OCI-LY7 (cell line): ENCODE results near the gene MARK3. TPM values are rescaled to one million over a fixed set of nuclear protein-coding genes. Genes with fewer than 3 reads are reported as not detected.

Source experiments
- BruUV-seq: library from RNA; stranded (reverse); fragments of 400-500 nt; replicated peaks from 2 replicates; lab custom pipeline; 2021; lab: Mats Ljungman, UMichigan
- CTCF ChIA-PET: fragments of 300-600 bp; sonication (Branson Sonifier 250); formaldehyde crosslinking; loops from one replicate; lab custom pipeline; 2022; ENCODE audit warnings: antibody characterized with exemption; ENCODE audit not compliant: unreplicated experiment; lab: Charles Lee
- POLR2A ChIA-PET: fragments of 300-600 bp; sonication (Branson Sonifier 250); formaldehyde crosslinking; loops from one replicate; lab custom pipeline; 2022; ENCODE audit warnings: antibody characterized with exemption; lab: Charles Lee
- DNase-seq: peaks from one replicate; pipeline ENCODE4 v3.0.0-alpha.2; 2015; ENCODE audit warnings: low spot score
- H2AFZ ChIP-seq: fragments of 200-600 bp; sonication (generic), shearing (Covaris generic); 2 replicates; pipeline ENCODE4 v1.6.1; 2014; ENCODE audit warnings: mild to moderate bottlenecking, antibody characterized with exemption, low read length, moderate library complexity
- H3K27ac ChIP-seq: fragments of 200-600 bp; sonication (generic); 2 replicates; pipeline ENCODE4 v1.5.1; 2014; ENCODE audit warnings: mixed run types, low read depth, mild to moderate bottlenecking, moderate library complexity, low read length, inconsistent platforms; ENCODE audit not compliant: poor library complexity, severe bottlenecking
- H3K36me3 ChIP-seq: fragments of 200-600 bp; sonication (generic); 2 replicates; pipeline ENCODE4 v1.6.1; 2014; ENCODE audit warnings: mild to moderate bottlenecking, antibody characterized with exemption, low read length, moderate library complexity, mixed read lengths; ENCODE audit not compliant: insufficient read depth
- H3K4me1 ChIP-seq: fragments of 200-600 bp; sonication (generic); 2 replicates; pipeline ENCODE4 v1.5.1; 2014; ENCODE audit warnings: mild to moderate bottlenecking, low read length; ENCODE audit not compliant: insufficient read depth, poor library complexity, severe bottlenecking
- H3K4me2 ChIP-seq: fragments of 200-600 bp; sonication (generic); 2 replicates; pipeline ENCODE4 v1.6.1; 2014; ENCODE audit warnings: mild to moderate bottlenecking, low read length
- H3K4me3 ChIP-seq: fragments of 200-600 bp; sonication (generic); 2 replicates; pipeline ENCODE4 v1.5.1; 2014; ENCODE audit warnings: mild to moderate bottlenecking, low read depth, low read length; ENCODE audit not compliant: poor library complexity, severe bottlenecking
- H3K79me2 ChIP-seq: fragments of 200-600 bp; sonication (generic); 2 replicates; pipeline ENCODE4 v1.6.1; 2016; ENCODE audit warnings: low read depth, mild to moderate bottlenecking, low read length, moderate library complexity, mixed read lengths; ENCODE audit not compliant: insufficient read depth
- H3K9me2 ChIP-seq: fragments of 200-600 bp; sonication (generic); 2 replicates; pipeline ENCODE4 v1.6.1; 2016; ENCODE audit warnings: mild to moderate bottlenecking, low read length, mixed read lengths; ENCODE audit not compliant: insufficient read depth
- H3K9me3 ChIP-seq: fragments of 200-600 bp; sonication (generic); 2 replicates; pipeline ENCODE4 v1.6.1; 2014; ENCODE audit warnings: mild to moderate bottlenecking, mixed run types, low read length, mixed read lengths
- H4K20me1 ChIP-seq: fragments of 200-600 bp; sonication (generic); 2 replicates; pipeline ENCODE4 v1.6.1; 2014; ENCODE audit warnings: mild to moderate bottlenecking, antibody characterized with exemption, low read length, moderate library complexity, mixed read lengths; ENCODE audit not compliant: insufficient read depth
- EZH2phosphoT487 ChIP-seq: fragments of 200-600 bp; sonication (generic); IDR thresholded peaks from 2 replicates; pipeline ENCODE4 v1.6.1; 2018; ENCODE audit warnings: low read depth, borderline replicate concordance, mild to moderate bottlenecking, mixed run types, antibody characterized with exemption, low read length, moderate library complexity, mixed read lengths
- intact Hi-C: fragments of 100-400 bp; cut with micrococcal nuclease; formaldehyde crosslinking; loops from one replicate; pipeline ENCODE4 v1.10.0; 2022; ENCODE audit not compliant: unreplicated experiment
- total RNA-seq, 2 experiments: library from RNA; depleted of rRNA in 1 of 2; stranded (reverse); fragments of >200 nt in 1 of 2; shearing (Covaris generic) in 1 of 2; gene quantifications; 2 replicates each; pipeline ENCODE4 v1.2.3, GENCODE V29; 2014 to 2022
- TF ChIP-seq, protein P1 (sequence below): fragments of 200-600 bp; sonication (generic); conservative IDR thresholded peaks from 2 replicates; pipeline ENCODE4 v1.5.1; 2014; ENCODE audit warnings: mild to moderate bottlenecking, antibody characterized with exemption, low read length, moderate library complexity, mixed read lengths

The MARK3 gene
- total RNA-seq, 2 experiments from 2014 or later: 70.8 to 83.6 TPM

DNA sequence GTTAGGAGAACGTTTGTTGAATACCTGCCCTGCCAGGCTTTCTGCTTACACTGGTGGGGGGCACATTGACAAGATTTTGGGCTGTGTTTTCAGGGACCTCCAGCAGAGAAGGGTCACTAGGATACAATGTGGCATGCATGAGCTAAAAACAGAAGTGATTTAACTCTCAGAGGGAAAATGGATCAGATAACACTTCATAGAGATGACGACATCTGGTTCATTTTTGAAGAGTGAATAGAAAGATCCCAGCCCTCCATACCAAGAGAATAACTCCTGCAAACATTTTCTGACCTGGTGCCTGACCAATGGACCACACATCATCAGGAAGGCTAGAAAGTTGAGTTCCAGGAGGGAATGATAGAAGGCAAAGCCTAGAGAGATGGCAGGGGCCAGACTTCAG lies 103.7 kb downstream of the MARK3 start:
- Histone ChIP-seq H3K4me3 (no peak overlapping the region), H3K79me2 (no peaks in the 10 kb centered on the region), H4K20me1 (no peaks in the 10 kb centered on the region), H3K9me2 (no peaks in the 10 kb centered on the region), H3K4me1 (no peaks in the 10 kb centered on the region), H2AFZ (no peak overlapping the region), H3K4me2 (no peak overlapping the region), H3K36me3 (peaks cover 59% of the 10 kb centered on the region), H3K9me3 (no peaks in the 10 kb centered on the region), H3K27ac (no peak overlapping the region)
- intact Hi-C loops: no loop called here
- BruUV-seq: no TSS peak
- no peak for DNase-seq
- ChIA-PET POLR2A (no interaction called here), CTCF (no interaction called here)
- no peak for TF ChIP-seq EZH2phosphoT487
- TF ChIP-seq, protein P1, sequence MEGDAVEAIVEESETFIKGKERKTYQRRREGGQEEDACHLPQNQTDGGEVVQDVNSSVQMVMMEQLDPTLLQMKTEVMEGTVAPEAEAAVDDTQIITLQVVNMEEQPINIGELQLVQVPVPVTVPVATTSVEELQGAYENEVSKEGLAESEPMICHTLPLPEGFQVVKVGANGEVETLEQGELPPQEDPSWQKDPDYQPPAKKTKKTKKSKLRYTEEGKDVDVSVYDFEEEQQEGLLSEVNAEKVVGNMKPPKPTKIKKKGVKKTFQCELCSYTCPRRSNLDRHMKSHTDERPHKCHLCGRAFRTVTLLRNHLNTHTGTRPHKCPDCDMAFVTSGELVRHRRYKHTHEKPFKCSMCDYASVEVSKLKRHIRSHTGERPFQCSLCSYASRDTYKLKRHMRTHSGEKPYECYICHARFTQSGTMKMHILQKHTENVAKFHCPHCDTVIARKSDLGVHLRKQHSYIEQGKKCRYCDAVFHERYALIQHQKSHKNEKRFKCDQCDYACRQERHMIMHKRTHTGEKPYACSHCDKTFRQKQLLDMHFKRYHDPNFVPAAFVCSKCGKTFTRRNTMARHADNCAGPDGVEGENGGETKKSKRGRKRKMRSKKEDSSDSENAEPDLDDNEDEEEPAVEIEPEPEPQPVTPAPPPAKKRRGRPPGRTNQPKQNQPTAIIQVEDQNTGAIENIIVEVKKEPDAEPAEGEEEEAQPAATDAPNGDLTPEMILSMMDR: no peak

DNA sequence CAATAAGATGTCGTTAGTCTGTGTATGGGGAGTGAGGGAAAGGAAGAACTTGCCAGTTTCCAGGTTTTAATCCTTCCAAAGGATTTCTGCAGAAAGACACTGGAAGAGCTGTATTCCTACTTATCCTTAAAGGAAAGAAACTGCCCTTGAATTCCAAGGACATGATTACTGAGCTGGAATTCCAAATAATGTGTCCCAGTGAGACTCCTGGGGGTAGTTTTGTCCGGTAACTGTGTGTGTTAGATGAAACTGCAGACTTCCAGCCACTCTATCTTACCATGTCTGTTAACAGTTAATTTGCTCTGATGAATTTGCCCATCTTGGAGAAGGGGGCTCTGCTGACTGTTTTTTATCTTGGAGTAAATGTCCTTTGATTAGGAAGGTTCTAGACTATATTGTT lies 104.4 kb downstream of the MARK3 start:
- no peaks in the 10 kb centered on the region for H3K79me2 ChIP-seq
- no peaks in the 10 kb centered on the region for H3K4me1 ChIP-seq
- ChIA-PET CTCF (no interaction called here), POLR2A (no interaction called here)
- BruUV-seq: no TSS peak
- H3K36me3 ChIP-seq: peaks cover 62% of the 10 kb centered on the region
- H3K4me3 ChIP-seq: no peak overlapping the region
- no peak for DNase-seq
- no peaks in the 10 kb centered on the region for H4K20me1 ChIP-seq
- no peak overlapping the region for H3K4me2 ChIP-seq
- H3K9me3 ChIP-seq: no peaks in the 10 kb centered on the region
- TF ChIP-seq EZH2phosphoT487: no peak
- TF ChIP-seq, protein P1: no peak
- intact Hi-C loops: no loop called here
- no peaks in the 10 kb centered on the region for H3K9me2 ChIP-seq
- no peak overlapping the region for H3K27ac ChIP-seq
- H2AFZ ChIP-seq: no peak overlapping the region

DNA sequence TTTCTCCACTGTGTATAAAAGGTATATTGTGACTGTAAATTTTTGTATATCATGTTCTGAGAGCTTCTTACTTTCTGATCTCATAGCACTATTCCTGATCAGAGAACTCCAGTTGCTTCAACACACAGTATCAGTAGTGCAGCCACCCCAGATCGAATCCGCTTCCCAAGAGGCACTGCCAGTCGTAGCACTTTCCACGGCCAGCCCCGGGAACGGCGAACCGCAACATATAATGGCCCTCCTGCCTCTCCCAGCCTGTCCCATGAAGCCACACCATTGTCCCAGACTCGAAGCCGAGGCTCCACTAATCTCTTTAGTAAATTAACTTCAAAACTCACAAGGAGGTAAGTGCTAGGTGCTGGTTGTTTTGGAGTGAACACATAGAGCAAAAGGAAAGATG lies 106.5 kb downstream of the MARK3 start:
- Histone ChIP-seq H3K79me2 (no peaks in the 10 kb centered on the region), H3K9me2 (no peaks in the 10 kb centered on the region), H3K4me2 (no peak overlapping the region), H3K9me3 (no peaks in the 10 kb centered on the region), H4K20me1 (no peaks in the 10 kb centered on the region), H3K27ac (no peak overlapping the region), H3K4me3 (no peak overlapping the region), H2AFZ (no peak overlapping the region), H3K36me3 (peaks cover 64% of the 10 kb centered on the region), H3K4me1 (no peaks in the 10 kb centered on the region)
- TF ChIP-seq EZH2phosphoT487: no peak
- TF ChIP-seq, protein P1: no peak
- intact Hi-C loops: no loop called here
- BruUV-seq: no TSS peak
- POLR2A ChIA-PET: no interaction called here
- DNase-seq: no peak
- CTCF ChIA-PET: no interaction called here
